WTC11 (cell line): ENCODE data around the gene KRT86. TPM values are rescaled to one million over a fixed set of nuclear protein-coding genes. Genes with fewer than 3 reads are reported as not detected.

Source experiments
- ATAC-seq: fragments of 200-7000 bp; cut with Tn5 transposase; 2 replicates; pipeline ENCODE4 v1.10.0; 2021; ENCODE audit warnings: mild to moderate bottlenecking, moderate library complexity
- CTCF ChIA-PET: fragments of 300-600 bp; sonication (Branson Sonifier 250); formaldehyde crosslinking; loops from one replicate; lab custom pipeline; 2021; ENCODE audit warnings: antibody characterized with exemption; lab: Charles Lee
- POLR2A ChIA-PET: fragments of 350-600 bp; sonication (Branson Sonifier 250); formaldehyde crosslinking; loops from one replicate; lab custom pipeline; 2021; ENCODE audit warnings: antibody characterized with exemption; lab: Charles Lee
- DNase-seq: peaks from one replicate; pipeline ENCODE4 v3.0.0; 2021; ENCODE audit warnings: low spot score
- H3K27ac Mint-ChIP-seq: 2 replicates; pipeline ENCODE4 v1.8.0; 2021; ENCODE audit warnings: mixed read lengths
- H3K27me3 Mint-ChIP-seq: 2 replicates; pipeline ENCODE4 v1.8.0; 2021; ENCODE audit warnings: low read depth, mild to moderate bottlenecking, moderate library complexity, mixed read lengths
- H3K36me3 Mint-ChIP-seq: 2 replicates; pipeline ENCODE4 v1.8.0; 2021; ENCODE audit warnings: mixed read lengths
- H3K4me1 Mint-ChIP-seq: 2 replicates; pipeline ENCODE4 v1.8.0; 2022; ENCODE audit warnings: mixed read lengths
- H3K4me3 Mint-ChIP-seq: 2 replicates; pipeline ENCODE4 v1.8.0; 2021; ENCODE audit warnings: mild to moderate bottlenecking, moderate library complexity, mixed read lengths
- H3K9me3 Mint-ChIP-seq: 2 replicates; pipeline ENCODE4 v1.8.0; 2021; ENCODE audit warnings: mixed read lengths
- FOXK1 ChIP-seq: sonication (generic); formaldehyde crosslinking; IDR thresholded peaks from 2 replicates; pipeline ENCODE4 v1.8.0; 2022; ENCODE audit warnings: mild to moderate bottlenecking, moderate library complexity, missing genetic modification reagents
- IRF2 ChIP-seq: sonication (generic); formaldehyde crosslinking; IDR thresholded peaks from 2 replicates; pipeline ENCODE4 v1.8.0; 2022; ENCODE audit warnings: low read depth, missing genetic modification reagents, borderline replicate concordance
- KAT7 ChIP-seq: sonication (generic); formaldehyde crosslinking; IDR thresholded peaks from 2 replicates; pipeline ENCODE4 v1.8.1; 2023; ENCODE audit warnings: missing genetic modification reagents, mild to moderate bottlenecking, borderline replicate concordance
- MXD4 ChIP-seq: fragments of 250-450 bp; sonication (Bioruptor Pico); IDR thresholded peaks from 2 replicates; pipeline ENCODE4 v1.8.0; 2021; ENCODE audit warnings: mild to moderate bottlenecking, moderate library complexity, borderline replicate concordance
- MYBL2 ChIP-seq: sonication (generic); formaldehyde crosslinking; IDR thresholded peaks from 2 replicates; pipeline ENCODE4 v1.8.1; 2023; ENCODE audit warnings: mild to moderate bottlenecking, moderate library complexity, missing genetic modification reagents
- NR1H2 ChIP-seq: sonication (generic); formaldehyde crosslinking; IDR thresholded peaks from 2 replicates; pipeline ENCODE4 v1.9.0; 2021; ENCODE audit warnings: mild to moderate bottlenecking, moderate library complexity, missing genetic modification reagents
- SMAD4 ChIP-seq: sonication (generic); formaldehyde crosslinking; IDR thresholded peaks from 2 replicates; pipeline ENCODE4 v1.8.0; 2022; ENCODE audit warnings: mild to moderate bottlenecking, missing genetic modification reagents
- ZNF232 ChIP-seq: sonication (generic); formaldehyde crosslinking; IDR thresholded peaks from 2 replicates; pipeline ENCODE4 v1.8.0; 2022; ENCODE audit warnings: mild to moderate bottlenecking, missing genetic modification reagents
- ZNF317 ChIP-seq: sonication (generic); formaldehyde crosslinking; IDR thresholded peaks from 2 replicates; pipeline ENCODE4 v1.8.1; 2023; ENCODE audit warnings: low read depth, mild to moderate bottlenecking, moderate library complexity, missing genetic modification reagents, borderline replicate concordance
- ZNF396 ChIP-seq: fragments of 250-450 bp; sonication (Bioruptor Pico); IDR thresholded peaks from 2 replicates; pipeline ENCODE4 v1.8.0; 2021; ENCODE audit warnings: mild to moderate bottlenecking, moderate library complexity, borderline replicate concordance
- total RNA-seq: library from RNA; stranded (reverse); gene quantifications from 3 replicates; pipeline ENCODE4 v1.2.3, GENCODE V29; 2021
- TF ChIP-seq, protein P1 (sequence below): fragments of 250-450 bp; sonication (Bioruptor Pico); IDR thresholded peaks from 2 replicates; pipeline ENCODE4 v1.9.0; 2021; ENCODE audit warnings: moderate library complexity, mild to moderate bottlenecking, inconsistent platforms, borderline replicate concordance
- TF ChIP-seq, protein P2 (sequence below): sonication (generic); formaldehyde crosslinking; IDR thresholded peaks from 2 replicates; pipeline ENCODE4 v1.8.0; 2023; ENCODE audit warnings: missing genetic modification reagents, mild to moderate bottlenecking, borderline replicate concordance
- TF ChIP-seq, protein P3 (sequence below): fragments of 250-450 bp; sonication (Bioruptor Pico); IDR thresholded peaks from 2 replicates; pipeline ENCODE4 v1.9.0; 2021; ENCODE audit warnings: mild to moderate bottlenecking
- TF ChIP-seq, protein P4 (sequence below): sonication (generic); formaldehyde crosslinking; IDR thresholded peaks from 2 replicates; pipeline ENCODE4 v1.8.1; 2023; ENCODE audit warnings: mild to moderate bottlenecking, missing genetic modification reagents, moderate library complexity
- TF ChIP-seq, protein P5 (sequence below): fragments of 250-450 bp; sonication (Bioruptor Pico); IDR thresholded peaks from 2 replicates; pipeline ENCODE4 v1.8.0; 2021; ENCODE audit warnings: mild to moderate bottlenecking
- TF ChIP-seq, protein P6 (sequence below): sonication (generic); formaldehyde crosslinking; IDR thresholded peaks from 2 replicates; pipeline ENCODE4 v1.8.1; 2023; ENCODE audit warnings: mild to moderate bottlenecking, missing genetic modification reagents
- TF ChIP-seq, protein P7 (sequence below): fragments of 250-450 bp; sonication (Bioruptor Pico); conservative IDR thresholded peaks from 2 replicates; pipeline ENCODE4 v1.9.0; 2021; ENCODE audit warnings: mild to moderate bottlenecking

Gene KRT86
- total RNA-seq, 1 experiment from 2014 or later = 0.11 TPM

DNA sequence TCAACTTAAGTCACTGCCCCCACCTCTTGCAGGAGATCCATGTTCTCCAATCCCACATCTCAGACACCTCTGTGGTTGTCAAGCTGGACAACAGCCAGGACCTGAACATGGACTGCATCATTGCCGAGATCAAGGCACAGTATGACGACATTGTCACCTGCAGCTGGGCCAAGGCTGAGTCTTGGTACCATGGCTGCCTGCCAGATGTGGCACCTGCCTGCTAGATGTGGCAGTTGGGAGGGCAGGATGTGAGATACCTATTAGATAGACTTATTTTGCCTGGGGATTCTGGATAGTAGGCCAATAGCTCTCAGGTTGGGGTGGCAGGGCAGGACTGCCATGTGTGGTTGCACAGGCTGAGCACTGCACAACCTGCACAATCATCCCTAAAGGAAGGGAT lies 7.9 kb upstream of the KRT86 start (continued):
- TF ChIP-seq, protein P1, sequence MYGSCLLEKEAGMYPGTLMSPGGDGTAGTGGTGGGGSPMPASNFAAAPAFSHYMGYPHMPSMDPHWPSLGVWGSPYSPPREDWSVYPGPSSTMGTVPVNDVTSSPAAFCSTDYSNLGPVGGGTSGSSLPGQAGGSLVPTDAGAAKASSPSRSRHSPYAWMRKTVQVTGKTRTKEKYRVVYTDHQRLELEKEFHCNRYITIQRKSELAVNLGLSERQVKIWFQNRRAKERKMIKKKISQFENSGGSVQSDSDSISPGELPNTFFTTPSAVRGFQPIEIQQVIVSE (CRISPR knock-in tag) = no peak
- TF ChIP-seq, protein P2, sequence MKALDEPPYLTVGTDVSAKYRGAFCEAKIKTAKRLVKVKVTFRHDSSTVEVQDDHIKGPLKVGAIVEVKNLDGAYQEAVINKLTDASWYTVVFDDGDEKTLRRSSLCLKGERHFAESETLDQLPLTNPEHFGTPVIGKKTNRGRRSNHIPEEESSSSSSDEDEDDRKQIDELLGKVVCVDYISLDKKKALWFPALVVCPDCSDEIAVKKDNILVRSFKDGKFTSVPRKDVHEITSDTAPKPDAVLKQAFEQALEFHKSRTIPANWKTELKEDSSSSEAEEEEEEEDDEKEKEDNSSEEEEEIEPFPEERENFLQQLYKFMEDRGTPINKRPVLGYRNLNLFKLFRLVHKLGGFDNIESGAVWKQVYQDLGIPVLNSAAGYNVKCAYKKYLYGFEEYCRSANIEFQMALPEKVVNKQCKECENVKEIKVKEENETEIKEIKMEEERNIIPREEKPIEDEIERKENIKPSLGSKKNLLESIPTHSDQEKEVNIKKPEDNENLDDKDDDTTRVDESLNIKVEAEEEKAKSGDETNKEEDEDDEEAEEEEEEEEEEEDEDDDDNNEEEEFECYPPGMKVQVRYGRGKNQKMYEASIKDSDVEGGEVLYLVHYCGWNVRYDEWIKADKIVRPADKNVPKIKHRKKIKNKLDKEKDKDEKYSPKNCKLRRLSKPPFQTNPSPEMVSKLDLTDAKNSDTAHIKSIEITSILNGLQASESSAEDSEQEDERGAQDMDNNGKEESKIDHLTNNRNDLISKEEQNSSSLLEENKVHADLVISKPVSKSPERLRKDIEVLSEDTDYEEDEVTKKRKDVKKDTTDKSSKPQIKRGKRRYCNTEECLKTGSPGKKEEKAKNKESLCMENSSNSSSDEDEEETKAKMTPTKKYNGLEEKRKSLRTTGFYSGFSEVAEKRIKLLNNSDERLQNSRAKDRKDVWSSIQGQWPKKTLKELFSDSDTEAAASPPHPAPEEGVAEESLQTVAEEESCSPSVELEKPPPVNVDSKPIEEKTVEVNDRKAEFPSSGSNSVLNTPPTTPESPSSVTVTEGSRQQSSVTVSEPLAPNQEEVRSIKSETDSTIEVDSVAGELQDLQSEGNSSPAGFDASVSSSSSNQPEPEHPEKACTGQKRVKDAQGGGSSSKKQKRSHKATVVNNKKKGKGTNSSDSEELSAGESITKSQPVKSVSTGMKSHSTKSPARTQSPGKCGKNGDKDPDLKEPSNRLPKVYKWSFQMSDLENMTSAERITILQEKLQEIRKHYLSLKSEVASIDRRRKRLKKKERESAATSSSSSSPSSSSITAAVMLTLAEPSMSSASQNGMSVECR (CRISPR knock-in tag) = no peak
- TF ChIP-seq ZNF396 (CRISPR knock-in tag) (no peak), FOXK1 (no peak), SMAD4 (CRISPR knock-in tag) (no peak)
- TF ChIP-seq, protein P3, sequence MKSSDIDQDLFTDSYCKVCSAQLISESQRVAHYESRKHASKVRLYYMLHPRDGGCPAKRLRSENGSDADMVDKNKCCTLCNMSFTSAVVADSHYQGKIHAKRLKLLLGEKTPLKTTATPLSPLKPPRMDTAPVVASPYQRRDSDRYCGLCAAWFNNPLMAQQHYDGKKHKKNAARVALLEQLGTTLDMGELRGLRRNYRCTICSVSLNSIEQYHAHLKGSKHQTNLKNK (CRISPR knock-in tag) = no peak

DNA sequence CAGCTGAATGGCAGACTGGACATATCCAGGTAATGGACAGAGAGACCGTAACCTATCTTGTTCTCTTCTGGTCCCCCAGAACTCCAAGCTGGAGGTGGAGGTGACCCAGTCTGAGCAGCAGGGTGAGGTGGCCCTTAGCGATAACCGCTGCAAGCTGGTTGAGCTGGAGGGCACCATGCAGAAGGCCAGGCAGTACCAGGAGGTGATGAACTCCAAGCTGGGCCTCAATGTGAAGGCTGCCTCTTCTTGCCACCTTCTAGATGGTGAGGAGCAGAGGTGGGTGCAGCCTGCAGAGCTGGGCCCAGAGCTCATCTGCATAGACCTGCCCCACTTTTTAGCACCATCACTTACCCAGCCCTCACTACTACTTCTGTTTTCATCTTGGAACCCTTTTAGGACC lies 7.2 kb upstream of the KRT86 start:
- ChIA-PET CTCF (interaction anchor here (2.0 to 9.3 kb wide), 2 partner anchors 11 to 46 kb away, joined by 6 to 122 read pairs; no protein-coding TSS in a partner anchor), POLR2A (no interaction called here)
- ATAC-seq (no peak), DNase-seq (no peak)
- Mint-ChIP-seq H3K27ac (no peak overlapping the region), H3K36me3 (0 out of 2 replicates have a peak, but pooled peaks cover 3% of the 10 kb centered on the region), H3K27me3 (no peaks in the 10 kb centered on the region; the same call in 1 of the 2 replicates), H3K4me1 (no peaks in the 10 kb centered on the region), H3K9me3 (peaks cover 8% of the 10 kb centered on the region), H3K4me3 (no peak overlapping the region)
- TF ChIP-seq MYBL2 (CRISPR knock-in tag) (no peak), ZNF317 (no peak), KAT7 (CRISPR knock-in tag) (no peak), IRF2 (CRISPR knock-in tag) (no peak), NR1H2 (CRISPR knock-in tag) (no peak), ZNF232 (CRISPR knock-in tag) (no peak), SMAD4 (CRISPR knock-in tag) (no peak), MXD4 (CRISPR knock-in tag) (no peak)
- TF ChIP-seq, protein P4, sequence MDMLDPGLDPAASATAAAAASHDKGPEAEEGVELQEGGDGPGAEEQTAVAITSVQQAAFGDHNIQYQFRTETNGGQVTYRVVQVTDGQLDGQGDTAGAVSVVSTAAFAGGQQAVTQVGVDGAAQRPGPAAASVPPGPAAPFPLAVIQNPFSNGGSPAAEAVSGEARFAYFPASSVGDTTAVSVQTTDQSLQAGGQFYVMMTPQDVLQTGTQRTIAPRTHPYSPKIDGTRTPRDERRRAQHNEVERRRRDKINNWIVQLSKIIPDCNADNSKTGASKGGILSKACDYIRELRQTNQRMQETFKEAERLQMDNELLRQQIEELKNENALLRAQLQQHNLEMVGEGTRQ (CRISPR knock-in tag) = no peak
- TF ChIP-seq, protein P2 (CRISPR knock-in tag) = no peak
- TF ChIP-seq, protein P5, sequence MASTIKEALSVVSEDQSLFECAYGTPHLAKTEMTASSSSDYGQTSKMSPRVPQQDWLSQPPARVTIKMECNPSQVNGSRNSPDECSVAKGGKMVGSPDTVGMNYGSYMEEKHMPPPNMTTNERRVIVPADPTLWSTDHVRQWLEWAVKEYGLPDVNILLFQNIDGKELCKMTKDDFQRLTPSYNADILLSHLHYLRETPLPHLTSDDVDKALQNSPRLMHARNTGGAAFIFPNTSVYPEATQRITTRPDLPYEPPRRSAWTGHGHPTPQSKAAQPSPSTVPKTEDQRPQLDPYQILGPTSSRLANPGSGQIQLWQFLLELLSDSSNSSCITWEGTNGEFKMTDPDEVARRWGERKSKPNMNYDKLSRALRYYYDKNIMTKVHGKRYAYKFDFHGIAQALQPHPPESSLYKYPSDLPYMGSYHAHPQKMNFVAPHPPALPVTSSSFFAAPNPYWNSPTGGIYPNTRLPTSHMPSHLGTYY (CRISPR knock-in tag) = no peak
- TF ChIP-seq, protein P6, sequence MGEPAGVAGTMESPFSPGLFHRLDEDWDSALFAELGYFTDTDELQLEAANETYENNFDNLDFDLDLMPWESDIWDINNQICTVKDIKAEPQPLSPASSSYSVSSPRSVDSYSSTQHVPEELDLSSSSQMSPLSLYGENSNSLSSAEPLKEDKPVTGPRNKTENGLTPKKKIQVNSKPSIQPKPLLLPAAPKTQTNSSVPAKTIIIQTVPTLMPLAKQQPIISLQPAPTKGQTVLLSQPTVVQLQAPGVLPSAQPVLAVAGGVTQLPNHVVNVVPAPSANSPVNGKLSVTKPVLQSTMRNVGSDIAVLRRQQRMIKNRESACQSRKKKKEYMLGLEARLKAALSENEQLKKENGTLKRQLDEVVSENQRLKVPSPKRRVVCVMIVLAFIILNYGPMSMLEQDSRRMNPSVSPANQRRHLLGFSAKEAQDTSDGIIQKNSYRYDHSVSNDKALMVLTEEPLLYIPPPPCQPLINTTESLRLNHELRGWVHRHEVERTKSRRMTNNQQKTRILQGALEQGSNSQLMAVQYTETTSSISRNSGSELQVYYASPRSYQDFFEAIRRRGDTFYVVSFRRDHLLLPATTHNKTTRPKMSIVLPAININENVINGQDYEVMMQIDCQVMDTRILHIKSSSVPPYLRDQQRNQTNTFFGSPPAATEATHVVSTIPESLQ (CRISPR knock-in tag) = no peak
- TF ChIP-seq, protein P7, sequence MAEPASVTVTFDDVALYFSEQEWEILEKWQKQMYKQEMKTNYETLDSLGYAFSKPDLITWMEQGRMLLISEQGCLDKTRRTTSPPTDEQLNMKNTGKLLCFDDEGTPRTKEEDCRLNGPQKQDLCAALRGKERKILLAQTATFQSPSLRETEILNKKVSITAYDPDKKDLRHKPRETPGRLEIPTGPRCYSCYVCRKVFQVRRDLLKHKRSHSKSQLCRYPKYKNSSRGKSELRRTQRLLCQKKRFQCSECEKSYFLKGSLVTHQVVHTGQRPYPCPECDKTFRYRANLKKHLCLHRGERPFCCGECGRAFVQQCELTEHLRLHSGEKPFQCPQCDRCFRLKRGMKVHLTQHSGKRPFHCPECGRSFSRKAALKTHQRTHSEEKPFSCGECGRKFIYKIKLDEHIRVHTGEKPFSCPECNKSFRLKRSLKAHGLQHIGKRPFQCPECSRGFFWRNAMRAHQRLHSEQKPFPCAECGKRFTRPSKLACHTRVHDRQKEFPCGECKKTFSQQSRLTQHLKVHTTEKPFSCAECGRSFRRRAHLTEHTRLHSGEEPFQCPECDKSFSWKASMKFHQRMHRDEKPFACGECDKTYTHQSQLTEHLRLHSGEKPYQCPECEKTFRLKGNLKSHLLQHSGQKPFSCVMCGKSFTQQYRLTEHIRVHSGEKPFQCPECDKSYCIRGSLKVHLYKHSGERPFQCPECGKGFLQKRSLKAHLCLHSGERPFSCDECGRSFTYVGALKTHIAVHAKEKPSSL (CRISPR knock-in tag) = no peak
